Activated naive CD4-positive, alpha-beta T cell treated with anti-CD3 and anti-CD28 coated beads, Interleukin-2, amount 50 U/mL, for 16 hours (primary cell): ENCODE data around the gene ZMIZ1.
"Not testable (repeated sequence)": the region's sequence is repeated elsewhere in the genome, so short reads cannot be mapped to it uniquely, and the experiment has no call there.

ENCODE experiments used
- DNase-seq: peaks from one replicate; pipeline ENCODE4 v3.0.0-alpha.2; 2020

The ZMIZ1 gene

GRCh38 chr10:79030705-79031104 is 38.1 kb upstream of the ZMIZ1 start:
- DNase-seq = no peak

GRCh38 chr10:79031723-79032122 is 37.0 kb upstream of the ZMIZ1 start:
- DNase-seq = no peak

GRCh38 chr10:79034271-79034876 is 34.4 kb upstream of the ZMIZ1 start:
- no peak for DNase-seq

- DNase-seq = not testable (repeated sequence)
These were observed 32.4 kb upstream of the ZMIZ1 start for GRCh38 chr10:79036416-79036815.

GRCh38 chr10:79038104-79038840 is 30.5 kb upstream of the ZMIZ1 start:
- no peak for DNase-seq

GRCh38 chr10:79038841-79039201 is 29.9 kb upstream of the ZMIZ1 start:
- DNase-seq = no peak

- no peak for DNase-seq
These were observed 25.9 kb upstream of the ZMIZ1 start for GRCh38 chr10:79042639-79043411.

- no peak for DNase-seq
These were observed 24.6 kb upstream of the ZMIZ1 start for GRCh38 chr10:79044036-79044632.

- DNase-seq = no peak
These were observed 23.9 kb upstream of the ZMIZ1 start for GRCh38 chr10:79044846-79045245.

GRCh38 chr10:79045566-79046175 is 23.1 kb upstream of the ZMIZ1 start:
- no peak for DNase-seq

GRCh38 chr10:79046326-79046725 is 22.4 kb upstream of the ZMIZ1 start:
- DNase-seq = no peak

- no peak for DNase-seq
These were observed 21.8 kb upstream of the ZMIZ1 start for GRCh38 chr10:79046741-79047583.

GRCh38 chr10:79047584-79047874 is 21.2 kb upstream of the ZMIZ1 start:
- no peak for DNase-seq

GRCh38 chr10:79047875-79048638 is 20.7 kb upstream of the ZMIZ1 start:
- DNase-seq = peak; percentile 63

- no peak for DNase-seq
These were observed 19.9 kb upstream of the ZMIZ1 start for GRCh38 chr10:79048639-79049550.

GRCh38 chr10:79049931-79050895 is 18.6 kb upstream of the ZMIZ1 start:
- DNase-seq = no peak

GRCh38 chr10:79050896-79051555 is 17.7 kb upstream of the ZMIZ1 start:
- no peak for DNase-seq

GRCh38 chr10:79051766-79052165 is 17.0 kb upstream of the ZMIZ1 start:
- DNase-seq = no peak
